DLD1 (cell line): ENCODE data around the gene FOXP3.

ENCODE experiments used
- in situ Hi-C: cut with HindIII; loops from 2 replicates; pipeline ENCODE4 v1.10.0; 2017; ENCODE audit warnings: low sequenced_read_pairs

FOXP3 gene

DNA sequence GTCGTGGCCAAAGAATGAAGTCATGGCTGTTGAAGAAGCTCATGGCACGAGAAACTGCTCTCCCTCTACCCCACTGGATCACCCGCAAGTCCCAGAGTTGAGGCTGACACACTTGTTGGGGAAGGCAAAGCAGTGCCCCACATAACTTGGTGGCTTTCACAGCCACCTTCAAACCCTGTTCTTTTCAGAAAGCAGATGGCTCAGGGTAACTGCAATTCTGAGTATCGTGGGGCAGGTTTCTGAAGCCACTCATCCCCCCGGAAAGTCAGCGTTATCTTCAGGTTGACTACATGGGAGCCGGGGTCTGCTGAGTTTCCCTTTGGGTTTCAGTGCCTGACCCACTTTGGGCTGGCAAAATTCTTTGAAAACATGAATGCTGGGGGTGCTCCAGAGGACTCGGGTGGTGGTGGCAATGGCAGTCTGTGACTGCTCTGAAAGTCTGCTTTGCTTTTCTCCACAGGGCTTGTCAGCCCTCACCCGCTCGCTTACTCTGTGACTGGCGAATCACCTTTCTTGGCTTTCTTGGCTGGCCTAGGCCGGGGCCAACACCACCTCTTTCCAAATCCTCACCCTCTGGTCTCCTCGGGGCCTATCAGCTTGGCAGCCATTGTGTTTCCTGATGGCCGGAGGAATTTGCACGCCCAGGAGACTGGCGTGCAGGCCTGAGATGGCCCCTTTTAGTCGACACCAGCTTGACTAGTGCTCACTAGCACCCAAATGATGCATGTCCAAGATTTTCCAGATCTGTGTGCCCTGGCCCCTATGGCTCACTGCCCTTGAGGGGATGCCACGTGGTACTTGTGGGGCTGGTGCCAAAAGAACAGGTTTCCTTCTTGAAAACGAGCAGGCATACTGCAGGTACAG, 12.4 kb upstream of the FOXP3 start:
- in situ Hi-C loops: no loop called here

DNA sequence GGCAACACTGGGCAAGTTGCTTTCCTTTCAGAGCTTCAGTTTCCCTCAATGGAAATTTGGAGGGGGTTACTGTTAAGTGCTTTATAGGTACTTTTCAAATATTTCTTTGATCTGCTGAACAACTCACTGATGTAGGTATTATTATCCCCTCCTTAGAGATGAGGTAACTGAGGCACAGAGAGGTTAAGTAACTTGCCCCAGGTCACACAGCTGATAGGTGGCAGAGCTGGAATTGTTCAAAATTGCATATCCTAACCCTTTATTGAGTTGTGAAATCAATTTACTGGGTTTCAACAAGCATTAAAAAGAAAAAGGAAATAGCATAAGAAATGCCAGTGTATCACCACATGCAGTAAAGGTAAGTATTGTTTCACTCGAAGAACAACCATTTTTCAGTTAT, 11.7 kb upstream of the FOXP3 start:
- in situ Hi-C loops: no loop called here

DNA sequence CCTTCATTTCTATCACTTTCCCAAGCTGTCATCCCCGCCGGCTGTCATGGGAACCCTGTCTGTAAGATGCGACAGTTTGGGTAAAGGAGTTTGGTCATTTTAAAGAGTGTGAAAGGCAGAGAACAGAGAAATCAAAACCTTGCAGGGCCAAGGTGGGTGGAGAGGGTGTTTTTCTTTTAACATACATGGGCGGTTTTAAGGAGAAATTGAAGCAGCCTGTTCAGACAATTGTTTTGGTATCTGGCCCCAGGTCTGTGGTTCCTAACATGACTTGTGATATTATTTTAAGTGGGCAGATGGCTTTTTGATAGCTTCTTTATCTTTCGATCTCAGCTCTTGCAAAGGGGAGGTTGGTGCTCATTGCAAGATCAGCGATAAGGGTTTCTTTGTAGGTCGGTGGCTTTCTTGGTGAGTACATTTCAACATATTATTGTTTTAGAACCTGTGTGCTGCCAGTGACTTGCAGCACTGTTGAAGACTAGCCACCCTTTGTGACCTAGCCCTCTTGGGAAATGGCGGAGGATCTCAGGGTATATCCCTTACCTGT, 8.7 kb upstream of the FOXP3 start:
- in situ Hi-C loops: no loop called here

DNA sequence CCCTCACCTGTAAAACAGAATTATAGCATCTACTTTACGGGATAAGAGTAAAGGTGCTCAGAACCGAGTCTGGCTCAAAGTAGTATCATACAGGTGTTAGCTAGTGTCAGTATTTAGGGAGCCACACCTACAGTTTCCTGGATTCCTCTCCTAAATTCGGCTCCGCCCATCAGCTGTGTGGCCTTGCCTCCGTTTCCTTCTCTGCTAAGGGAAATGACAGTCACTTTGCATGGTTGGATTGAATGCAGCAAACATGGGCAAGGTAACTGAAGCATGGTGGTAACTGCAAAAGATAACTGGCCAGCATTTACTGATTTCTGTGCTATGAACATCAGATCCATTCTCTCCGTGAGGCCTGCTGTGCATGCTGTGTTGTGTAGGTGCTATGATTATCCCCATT, 7.9 kb upstream of the FOXP3 start:
- in situ Hi-C loops: no loop called here

DNA sequence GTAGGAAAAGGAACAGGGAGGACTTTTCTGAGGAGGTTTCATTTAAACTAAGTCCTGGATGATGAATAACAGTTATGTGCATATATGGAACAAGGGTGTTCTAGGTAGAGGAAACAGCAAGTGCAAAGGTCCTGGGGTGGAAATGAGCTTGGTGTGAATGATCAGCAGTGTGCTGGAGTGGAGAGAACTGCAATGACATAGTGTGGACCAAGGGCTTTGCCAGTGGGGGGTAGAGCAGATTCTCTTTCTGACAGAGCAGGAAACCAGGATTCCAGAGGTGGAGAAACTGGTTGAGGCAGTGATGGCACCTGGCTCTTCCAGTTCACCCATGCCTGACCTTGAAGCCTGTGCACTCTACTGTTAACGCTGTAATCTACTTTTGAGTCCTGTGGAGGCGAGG, 6.8 kb upstream of the FOXP3 start:
- in situ Hi-C loops: no loop called here

DNA sequence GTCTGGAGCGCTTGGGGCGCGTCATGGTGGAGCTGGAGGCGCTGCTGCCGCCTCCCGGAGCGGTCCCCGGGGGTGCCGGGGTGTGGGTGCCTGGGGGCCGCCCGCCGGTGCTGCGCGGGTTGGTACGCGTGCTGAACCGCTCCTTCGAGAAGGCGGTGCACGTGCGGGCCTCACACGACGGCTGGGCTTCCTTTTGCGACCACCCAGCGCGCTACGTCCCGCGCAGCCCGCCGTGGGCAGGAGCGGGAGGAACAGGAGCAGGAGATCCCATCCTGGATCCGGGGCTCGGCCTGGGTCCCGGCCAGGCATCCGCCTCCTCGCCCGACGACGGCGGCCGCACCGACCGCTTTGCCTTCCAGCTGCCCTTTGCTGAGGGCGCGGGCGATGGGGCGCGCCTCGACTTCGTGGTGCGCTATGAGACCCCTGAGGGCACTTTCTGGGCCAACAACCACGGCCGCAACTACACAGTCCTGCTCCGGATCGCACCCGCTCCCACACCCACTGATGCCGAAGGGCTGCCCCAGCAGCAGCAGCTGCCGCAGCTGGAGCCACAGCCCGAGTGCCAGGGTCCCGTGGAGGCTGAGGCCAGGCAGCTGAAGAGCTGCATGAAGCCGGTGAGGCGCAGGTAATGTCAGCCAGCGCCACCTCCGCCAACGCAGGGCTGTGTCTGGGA, 5.9 kb upstream of the FOXP3 start:
- in situ Hi-C loops: no loop called here

DNA sequence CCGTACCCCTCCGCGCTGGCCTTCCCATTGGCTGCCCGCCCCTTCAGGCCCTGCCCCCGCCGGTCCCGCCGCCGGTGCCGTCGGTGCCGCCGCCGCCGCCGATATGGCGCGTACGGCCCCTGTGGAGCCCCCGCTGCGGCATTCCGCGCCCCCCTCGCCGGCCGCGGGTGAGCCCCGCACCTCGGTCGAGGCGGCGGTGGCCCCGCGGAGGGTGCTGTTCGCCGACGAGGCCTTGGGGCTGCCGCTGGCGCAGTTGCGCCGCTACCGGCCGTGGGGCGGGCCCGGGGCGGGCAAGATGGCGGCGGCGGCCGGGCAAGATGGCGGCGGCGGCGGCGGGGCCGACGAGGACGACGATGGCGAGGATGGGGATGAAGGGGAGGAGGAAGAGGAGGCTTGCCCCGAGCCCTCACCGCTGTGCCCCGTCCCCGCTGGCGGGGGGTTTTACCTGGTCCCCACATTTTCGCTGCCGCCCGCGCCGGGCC, 5.3 kb upstream of the FOXP3 start, which contains the start of gene PPP1R3F:
Gene PPP1R3F (plus strand): TSS at position 27 of the 482 bp plus-strand sequence. CDS start 77 bp downstream, at position 104.
- in situ Hi-C loops: no loop called here

DNA sequence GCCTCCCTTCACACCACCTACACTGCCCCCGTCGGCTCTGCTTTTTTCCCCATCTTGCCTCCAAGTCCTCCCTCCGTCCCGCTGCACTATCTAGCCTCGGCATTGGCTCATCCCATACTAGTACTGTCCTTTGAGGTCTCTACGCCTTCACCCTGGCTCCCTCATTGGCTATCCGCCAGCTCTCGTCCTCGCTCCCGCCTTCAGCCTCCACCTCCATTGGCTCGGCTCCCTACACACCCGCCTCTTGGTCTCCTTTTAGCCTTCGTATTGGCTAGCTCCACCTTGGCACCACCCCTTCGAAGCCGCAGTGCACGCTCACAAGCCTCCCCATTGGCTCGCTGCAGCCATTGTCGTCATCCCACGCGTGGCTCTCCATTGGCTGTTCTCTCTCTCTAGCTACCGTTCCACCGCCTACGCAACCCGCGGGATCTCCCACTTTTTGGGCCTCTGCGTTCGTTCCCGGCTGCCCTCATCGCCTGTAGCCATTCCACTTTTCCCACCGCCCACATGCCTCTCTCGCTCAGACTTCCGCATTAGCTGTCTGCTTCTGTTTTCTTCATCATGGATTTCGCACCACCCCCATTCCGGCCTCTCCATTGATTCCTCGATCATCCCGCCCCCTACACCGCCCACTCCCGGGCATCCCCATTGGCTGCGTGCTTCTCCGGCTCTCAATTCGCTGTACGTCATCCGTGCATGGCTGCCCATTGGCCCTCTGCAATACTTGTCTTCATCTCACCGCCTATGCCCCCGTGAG, 4.7 kb upstream of the FOXP3 start:
- in situ Hi-C loops: no loop called here

DNA sequence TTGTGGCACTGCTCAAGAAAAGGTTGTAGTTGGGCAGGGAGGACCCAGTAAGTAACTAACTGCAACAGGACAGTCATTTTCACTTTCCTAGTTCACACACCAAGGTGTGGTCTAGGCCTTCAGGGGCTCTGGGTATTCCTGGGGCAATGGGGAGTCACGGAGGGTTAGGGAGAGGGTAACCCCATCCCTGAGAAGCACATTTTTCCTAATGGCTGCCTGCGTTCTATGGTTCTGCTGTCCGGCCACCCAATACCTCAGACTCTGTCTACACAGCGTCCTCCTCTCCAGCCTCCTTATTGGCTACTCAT, 4.1 kb upstream of the FOXP3 start:
- in situ Hi-C loops: no loop called here

DNA sequence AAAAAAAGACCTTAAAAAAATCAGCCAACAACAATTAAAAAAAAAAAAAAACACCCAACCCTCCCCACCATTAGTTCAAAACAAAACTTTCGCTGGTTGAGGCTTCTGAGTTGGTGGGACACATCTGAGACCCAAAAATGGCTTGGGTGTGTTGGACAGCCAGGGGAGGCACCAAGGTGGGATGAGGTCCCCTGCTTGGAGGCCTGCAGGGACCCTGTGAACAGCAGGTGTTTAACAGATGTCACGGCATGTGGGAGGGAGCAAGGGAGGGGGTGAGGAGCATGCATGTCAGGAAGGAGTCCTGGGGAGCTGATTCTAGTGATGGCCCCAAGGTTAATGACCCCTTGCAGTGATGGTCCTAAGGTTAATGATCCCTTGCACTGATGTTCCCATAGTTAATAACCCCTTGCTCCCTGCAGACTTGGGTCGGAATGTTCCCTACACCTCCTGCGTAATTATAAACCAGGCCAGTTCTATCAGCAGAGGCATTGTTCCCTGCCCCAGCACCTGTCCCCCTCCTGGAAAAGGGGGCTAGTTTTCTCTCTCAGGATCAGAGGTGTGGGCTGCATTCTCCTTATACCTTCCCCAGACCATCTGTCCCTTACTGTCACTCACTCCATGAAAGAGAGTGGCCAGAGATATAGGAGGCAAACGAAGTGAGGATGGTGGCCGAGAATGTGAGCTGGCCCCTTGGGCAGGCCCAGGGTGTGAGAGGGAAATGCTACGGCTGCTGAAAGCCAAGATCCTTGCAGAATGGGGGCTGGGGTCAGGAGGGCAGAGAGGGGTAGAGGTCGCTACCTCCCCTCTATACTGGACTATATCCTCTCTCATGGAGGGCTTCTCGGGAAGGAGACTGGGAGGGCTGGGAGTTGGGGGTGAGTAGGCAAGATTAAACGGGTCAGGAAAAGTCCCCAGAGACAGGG, 2.3 kb upstream of the FOXP3 start:
- in situ Hi-C loops: no loop called here

DNA sequence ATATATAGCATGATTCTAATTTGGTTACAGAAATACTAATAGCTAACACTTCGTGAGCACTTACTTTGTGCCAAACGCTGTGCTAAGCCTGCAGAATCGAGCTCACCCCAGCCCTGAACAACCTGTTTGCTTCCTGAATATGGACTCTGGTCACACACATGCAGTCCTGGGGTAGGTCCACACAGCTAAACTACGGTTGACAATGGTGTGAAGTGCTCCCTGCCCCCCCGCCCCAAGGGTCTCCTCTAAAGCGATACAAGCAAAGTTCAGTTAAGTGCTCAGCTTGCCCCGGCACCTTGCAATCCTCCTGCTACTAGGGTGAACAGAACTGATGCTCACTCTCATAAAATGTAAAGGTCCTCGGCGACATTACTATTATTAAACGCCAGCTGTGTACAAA, 879 bp downstream of the FOXP3 start:
- in situ Hi-C loops: no loop called here

DNA sequence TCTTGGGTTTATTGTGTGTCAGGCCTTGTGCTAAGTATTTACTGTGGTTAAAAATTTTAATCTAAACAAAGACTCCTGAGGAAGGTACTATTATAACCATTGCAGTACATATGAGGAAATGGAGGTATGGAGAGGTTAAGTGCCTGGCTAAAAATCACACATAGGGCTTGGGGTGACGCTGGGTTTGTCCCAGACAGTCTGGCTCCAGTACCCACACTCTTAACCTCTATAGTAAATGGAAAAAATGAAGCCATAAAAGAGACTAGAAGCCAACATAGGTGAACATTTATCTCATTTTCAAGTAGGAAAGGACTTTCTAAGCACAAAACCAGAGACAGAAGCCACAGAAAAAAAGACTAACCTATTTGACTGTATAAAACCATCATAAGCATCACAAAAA, 1.9 kb downstream of the FOXP3 start:
- in situ Hi-C loops: no loop called here

DNA sequence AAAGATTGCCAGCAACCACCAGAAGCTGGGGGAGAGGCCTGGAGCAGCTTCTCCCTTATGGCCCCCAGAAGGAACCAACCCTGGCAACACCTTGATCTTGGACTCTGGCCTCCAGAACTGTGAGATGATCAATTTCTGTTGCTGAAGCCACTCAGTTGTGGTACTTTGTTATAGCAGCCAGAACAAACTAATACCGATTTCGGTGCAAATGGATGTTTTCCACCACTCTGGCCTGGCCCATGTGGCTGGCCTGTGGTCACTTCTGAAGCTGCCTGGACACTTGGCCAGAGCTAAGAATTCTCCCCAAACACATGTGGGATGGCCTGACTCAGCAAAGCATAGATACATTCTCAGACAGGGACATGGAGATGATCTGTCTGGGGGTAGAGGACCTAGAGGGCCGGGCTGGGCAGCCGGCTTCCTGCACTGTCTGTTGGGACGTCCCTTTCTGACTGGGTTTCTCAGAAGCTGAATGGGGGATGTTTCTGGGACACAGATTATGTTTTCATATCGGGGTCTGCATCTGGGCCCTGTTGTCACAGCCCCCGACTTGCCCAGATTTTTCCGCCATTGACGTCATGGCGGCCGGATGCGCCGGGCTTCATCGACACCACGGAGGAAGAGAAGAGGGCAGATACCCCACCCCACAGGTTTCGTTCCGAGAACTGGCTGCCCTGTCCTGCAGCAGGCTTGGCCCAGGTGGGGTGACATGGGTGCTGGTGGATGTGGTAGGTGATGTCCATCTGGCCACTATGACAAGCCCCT, 4.1 kb downstream of the FOXP3 start:
- in situ Hi-C loops: no loop called here

DNA sequence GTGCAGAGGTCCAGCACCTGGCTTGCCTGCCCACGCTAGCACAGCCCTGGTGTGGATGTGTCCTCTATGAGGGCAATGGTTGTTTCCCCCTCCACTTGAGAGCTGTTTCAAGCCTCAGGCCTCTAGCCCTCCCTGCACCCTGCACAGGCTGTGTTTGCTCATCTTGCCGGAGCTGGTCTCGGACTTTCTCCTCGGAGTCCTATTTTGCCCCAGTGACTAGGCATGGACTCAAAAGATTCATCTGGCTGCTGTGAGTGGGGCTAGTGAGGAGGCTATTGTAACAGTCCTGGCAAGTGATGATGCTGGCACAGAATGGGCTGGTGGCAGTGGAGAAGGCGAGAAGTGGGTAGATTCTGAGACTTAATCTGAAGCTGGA, 5.8 kb downstream of the FOXP3 start:
- in situ Hi-C loops: no loop called here

DNA sequence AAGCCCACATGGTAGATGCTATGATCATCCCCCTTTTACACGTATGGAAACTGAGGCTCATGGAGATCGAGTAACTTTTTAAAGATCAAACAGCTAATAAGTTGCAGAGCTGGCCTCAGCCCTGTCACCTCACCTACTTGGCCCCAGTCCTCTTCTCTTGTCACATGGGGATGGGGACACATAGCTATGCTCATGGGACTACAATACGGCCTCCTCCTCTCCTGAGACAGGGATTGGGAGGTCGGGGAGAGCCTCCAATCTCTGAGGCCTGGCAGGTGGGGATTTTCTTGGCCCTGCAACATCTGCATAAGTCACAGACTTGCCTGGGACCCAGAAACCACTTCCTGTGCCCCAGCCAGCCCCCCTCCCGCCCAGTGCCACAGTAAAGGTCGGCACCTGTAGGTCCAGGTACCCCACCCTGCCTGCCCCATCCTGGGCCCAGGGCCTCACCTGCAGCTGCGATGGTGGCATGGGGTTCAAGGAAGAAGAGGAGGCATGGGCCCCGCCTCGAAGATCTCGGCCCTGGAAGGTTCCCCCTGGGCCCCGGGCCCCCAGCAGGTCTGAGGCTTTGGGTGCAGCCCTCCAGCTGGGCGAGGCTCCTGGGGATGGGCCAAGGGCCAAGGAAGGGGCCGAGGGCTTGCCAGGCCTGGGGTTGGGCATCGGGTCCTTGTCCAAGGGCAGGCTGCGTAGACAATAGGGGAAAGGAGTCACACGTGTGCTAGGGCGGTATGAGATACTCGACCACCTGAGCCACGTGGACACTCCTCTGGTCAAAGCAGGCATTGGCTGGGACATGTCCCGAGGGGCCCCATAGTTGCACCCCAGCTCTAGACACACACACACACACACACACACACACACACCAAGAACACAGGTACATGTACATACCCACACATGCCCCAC, 6.4 kb downstream of the FOXP3 start:
- in situ Hi-C loops: no loop called here

DNA sequence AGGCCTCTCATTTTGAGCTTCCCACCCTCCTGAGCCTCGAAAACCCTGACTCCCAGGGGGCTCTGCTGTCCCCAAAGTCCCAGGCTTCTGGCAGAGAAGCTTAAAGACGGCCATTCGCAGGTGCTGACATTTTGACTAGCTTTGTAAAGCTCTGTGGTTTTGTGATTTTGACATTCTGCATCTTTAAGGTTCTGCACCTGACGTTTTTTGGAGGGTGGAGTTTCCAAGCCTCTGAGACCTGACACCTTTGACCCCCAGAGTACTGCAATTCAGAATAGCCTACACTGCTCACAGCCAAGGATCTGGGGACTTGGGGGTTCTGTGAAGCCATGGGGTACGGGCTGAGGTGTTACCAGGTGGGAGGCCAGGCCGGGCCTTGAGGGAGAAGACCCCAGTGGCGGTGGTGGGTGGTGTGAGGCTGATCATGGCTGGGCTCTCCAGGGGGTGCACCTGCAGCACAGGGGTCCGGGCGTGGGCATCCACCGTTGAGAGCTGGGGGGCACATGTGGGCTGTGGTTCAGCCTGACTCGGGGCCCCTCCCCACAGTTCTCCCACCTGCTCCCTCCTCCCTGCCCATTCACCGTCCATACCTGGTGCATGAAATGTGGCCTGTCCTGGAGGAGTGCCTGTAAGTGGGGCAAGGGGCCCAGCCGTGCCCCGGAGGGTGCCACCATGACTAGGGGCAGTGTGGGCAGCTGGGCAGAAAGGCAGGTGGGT, 7.3 kb downstream of the FOXP3 start:
- in situ Hi-C loops: no loop called here

DNA sequence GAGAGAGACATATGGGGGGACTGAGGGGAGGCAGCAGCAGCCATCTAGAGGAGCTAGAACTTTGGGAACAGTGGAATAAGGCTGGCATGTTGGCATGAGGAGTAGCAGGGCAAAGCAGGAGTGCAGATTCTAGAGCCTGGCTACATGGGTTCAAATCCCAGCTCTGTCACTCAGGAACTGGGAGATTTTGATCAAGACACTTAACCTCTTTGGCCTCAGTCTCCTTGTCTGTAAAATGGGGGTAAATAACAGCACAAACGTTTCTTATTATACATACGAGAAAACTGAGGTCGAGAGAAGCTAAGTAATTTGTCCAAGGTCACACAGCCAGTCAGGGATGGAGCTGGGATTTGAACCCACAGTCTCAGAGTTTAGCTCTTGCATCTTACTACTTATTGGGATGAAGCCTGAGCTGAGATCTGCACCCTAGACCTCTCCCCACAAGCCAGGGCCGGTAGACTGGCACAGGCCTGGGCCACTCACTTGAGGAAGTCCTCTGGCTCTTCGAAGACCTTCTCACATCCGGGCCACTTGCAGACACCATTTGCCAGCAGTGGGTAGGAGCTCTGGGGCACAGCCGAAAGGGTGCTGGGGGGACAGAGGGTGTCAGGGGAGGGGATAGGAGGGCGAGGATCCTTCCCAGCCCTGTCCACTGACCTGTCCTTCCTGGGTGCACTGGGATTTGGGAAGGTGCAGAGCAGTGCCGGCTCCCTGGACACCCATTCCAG, 8.1 kb downstream of the FOXP3 start:
- in situ Hi-C loops: no loop called here
